ENCODE measurements around the gene PLEKHD1.

GRCh38 chr14:69554500-69554899 lies 70.0 kb downstream of the PLEKHD1 start:
- TF ChIP-seq, protein P1, sequence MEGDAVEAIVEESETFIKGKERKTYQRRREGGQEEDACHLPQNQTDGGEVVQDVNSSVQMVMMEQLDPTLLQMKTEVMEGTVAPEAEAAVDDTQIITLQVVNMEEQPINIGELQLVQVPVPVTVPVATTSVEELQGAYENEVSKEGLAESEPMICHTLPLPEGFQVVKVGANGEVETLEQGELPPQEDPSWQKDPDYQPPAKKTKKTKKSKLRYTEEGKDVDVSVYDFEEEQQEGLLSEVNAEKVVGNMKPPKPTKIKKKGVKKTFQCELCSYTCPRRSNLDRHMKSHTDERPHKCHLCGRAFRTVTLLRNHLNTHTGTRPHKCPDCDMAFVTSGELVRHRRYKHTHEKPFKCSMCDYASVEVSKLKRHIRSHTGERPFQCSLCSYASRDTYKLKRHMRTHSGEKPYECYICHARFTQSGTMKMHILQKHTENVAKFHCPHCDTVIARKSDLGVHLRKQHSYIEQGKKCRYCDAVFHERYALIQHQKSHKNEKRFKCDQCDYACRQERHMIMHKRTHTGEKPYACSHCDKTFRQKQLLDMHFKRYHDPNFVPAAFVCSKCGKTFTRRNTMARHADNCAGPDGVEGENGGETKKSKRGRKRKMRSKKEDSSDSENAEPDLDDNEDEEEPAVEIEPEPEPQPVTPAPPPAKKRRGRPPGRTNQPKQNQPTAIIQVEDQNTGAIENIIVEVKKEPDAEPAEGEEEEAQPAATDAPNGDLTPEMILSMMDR (conservative IDR thresholded peaks at IDR 0.05 in 1 of 2, IDR thresholded peaks at IDR 0.05 in 1 of 2; ENCODE audit: low read depth in 1 of 2, low read length in 2 of 2): no peak
- no peak for TF ChIP-seq EZH2 (IDR thresholded peaks at IDR 0.05; ENCODE audit: low read length, missing control alignments)

Data from fibroblast of lung (primary cell).